Measurements from ENCODE around the gene DOCK8. TPM values are rescaled to one million over a fixed set of nuclear protein-coding genes. Genes with fewer than 3 reads are reported as not detected.

Gene DOCK8
- total RNA-seq, 1 experiment from 2014 or later = 0.37 TPM

DNA sequence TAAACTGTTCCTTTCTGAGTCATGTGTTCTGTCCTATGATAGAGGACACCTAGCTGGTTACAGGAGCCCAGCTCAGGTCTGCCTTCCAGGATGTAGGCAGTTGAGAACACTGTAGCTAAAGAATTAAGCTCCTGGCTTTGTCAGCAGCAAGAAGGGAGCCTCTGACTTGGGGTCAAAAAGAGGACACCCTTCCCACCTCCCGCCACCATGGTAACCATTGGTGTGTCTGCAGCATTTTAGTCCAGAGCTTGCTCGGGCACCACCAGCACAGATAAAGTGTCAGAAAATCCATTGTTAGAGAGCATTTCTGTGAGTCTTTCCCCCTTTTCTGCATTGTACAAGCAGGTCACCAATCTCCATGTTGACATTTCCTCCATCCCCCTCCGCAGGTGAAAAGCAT is 181.7 kb downstream of the DOCK8 start:
- intact Hi-C loops (cut with micrococcal nuclease) = no loop called here
- DNase-seq (ENCODE audit: low read depth, low spot score) (no peak), ATAC-seq (no peak)
- TF ChIP-seq ZNF274 (IDR thresholded peaks at IDR 0.05; ENCODE audit: low read depth, low read length) (no peak), ZFX (IDR thresholded peaks at IDR 0.05) (no peak), RAD21 (IDR thresholded peaks at IDR 0.05; ENCODE audit: low read depth) (no peak), POLR2A (IDR thresholded peaks at IDR 0.05; ENCODE audit: borderline replicate concordance, extremely low read depth, insufficient read depth, insufficient read length) (no peak), CEBPB (IDR thresholded peaks at IDR 0.05; ENCODE audit: low read depth) (no peak), CBX3 (IDR thresholded peaks at IDR 0.05; ENCODE audit: low read depth) (no peak), POLR2AphosphoS5 (IDR thresholded peaks at IDR 0.05; ENCODE audit: low read depth, low read length) (no peak), EGR1 (IDR thresholded peaks at IDR 0.05; ENCODE audit: low read depth) (no peak), EZH2phosphoT487 (IDR thresholded peaks at IDR 0.05; ENCODE audit: borderline replicate concordance) (no peak), TCF7L2 (IDR thresholded peaks at IDR 0.05; ENCODE audit: borderline replicate concordance, extremely low read depth, insufficient read depth, insufficient read length) (no peak), FOSL1 (IDR thresholded peaks at IDR 0.05; ENCODE audit: low read depth) (no peak), SIN3A (IDR thresholded peaks at IDR 0.05; ENCODE audit: low read depth) (no peak), JUND (IDR thresholded peaks at IDR 0.05) (no peak), SRF (IDR thresholded peaks at IDR 0.05; ENCODE audit: low read depth) (no peak)
- TF ChIP-seq, protein P1, sequence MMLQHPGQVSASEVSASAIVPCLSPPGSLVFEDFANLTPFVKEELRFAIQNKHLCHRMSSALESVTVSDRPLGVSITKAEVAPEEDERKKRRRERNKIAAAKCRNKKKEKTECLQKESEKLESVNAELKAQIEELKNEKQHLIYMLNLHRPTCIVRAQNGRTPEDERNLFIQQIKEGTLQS (IDR thresholded peaks at IDR 0.05) = no peak
- TF ChIP-seq, protein P2, sequence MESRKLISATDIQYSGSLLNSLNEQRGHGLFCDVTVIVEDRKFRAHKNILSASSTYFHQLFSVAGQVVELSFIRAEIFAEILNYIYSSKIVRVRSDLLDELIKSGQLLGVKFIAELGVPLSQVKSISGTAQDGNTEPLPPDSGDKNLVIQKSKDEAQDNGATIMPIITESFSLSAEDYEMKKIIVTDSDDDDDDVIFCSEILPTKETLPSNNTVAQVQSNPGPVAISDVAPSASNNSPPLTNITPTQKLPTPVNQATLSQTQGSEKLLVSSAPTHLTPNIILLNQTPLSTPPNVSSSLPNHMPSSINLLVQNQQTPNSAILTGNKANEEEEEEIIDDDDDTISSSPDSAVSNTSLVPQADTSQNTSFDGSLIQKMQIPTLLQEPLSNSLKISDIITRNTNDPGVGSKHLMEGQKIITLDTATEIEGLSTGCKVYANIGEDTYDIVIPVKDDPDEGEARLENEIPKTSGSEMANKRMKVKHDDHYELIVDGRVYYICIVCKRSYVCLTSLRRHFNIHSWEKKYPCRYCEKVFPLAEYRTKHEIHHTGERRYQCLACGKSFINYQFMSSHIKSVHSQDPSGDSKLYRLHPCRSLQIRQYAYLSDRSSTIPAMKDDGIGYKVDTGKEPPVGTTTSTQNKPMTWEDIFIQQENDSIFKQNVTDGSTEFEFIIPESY (IDR thresholded peaks at IDR 0.05; ENCODE audit: extremely low read depth, insufficient replicate concordance, low read length) = no peak
- TF ChIP-seq, protein P3, sequence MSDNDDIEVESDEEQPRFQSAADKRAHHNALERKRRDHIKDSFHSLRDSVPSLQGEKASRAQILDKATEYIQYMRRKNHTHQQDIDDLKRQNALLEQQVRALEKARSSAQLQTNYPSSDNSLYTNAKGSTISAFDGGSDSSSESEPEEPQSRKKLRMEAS (IDR thresholded peaks at IDR 0.05) = no peak
- RAD21 ChIA-PET (ENCODE audit: low non-redundant PET in 1 of 2, low total read pairs in 2 of 2, uncharacterized antibody in 2 of 2, unreplicated experiment in 2 of 2) = no interaction called here
- H3K9me2 ChIP-seq (ENCODE audit: insufficient read depth) = no peaks in the 10 kb centered on the region
- H3K79me2 ChIP-seq (ENCODE audit: insufficient read depth, low read length) = no peaks in the 10 kb centered on the region
- no peaks in the 10 kb centered on the region for H4K20me1 ChIP-seq (ENCODE audit: insufficient read depth)
- POLR2A ChIA-PET = no interaction called here
- no peaks in the 10 kb centered on the region for H3K9me3 ChIP-seq (ENCODE audit: control insufficient read depth in 1 of 2, insufficient read depth in 1 of 2, low read depth in 1 of 2, low read length in 2 of 2)
- no TSS peak for BruUV-seq (replicated peaks)
- no peak overlapping the region for H3K27ac ChIP-seq (ENCODE audit: low read depth, low read length)
- H3K27me3 ChIP-seq (ENCODE audit: insufficient read depth, low read length) = no peaks in the 10 kb centered on the region
- CTCF ChIA-PET = no interaction called here
- no peak overlapping the region for H3K9ac ChIP-seq (ENCODE audit: low read length)
- H3K4me2 ChIP-seq (ENCODE audit: low read length) = no peak overlapping the region
- no peaks in the 10 kb centered on the region for H3K36me3 ChIP-seq (ENCODE audit: control insufficient read depth in 1 of 2, insufficient read depth in 2 of 2, low read length in 2 of 2)
- no peak overlapping the region for H3K4me3 ChIP-seq (replicated peaks in 1 of 2; ENCODE audit: low read depth in 1 of 2, low read length in 2 of 2)
- H2AFZ ChIP-seq (ENCODE audit: low read depth, low read length, poor library complexity, severe bottlenecking) = no peak overlapping the region
- H3K4me1 ChIP-seq (ENCODE audit: control insufficient read depth in 1 of 2, insufficient read depth in 2 of 2, low read length in 2 of 2) = no peaks in the 10 kb centered on the region

All from HCT116 (cell line).